GM12892 (cell line): Measurements from ENCODE around the gene TESK2.

ENCODE experiments used
- POLR2A ChIP-seq: IDR thresholded peaks from 2 replicates; pipeline ENCODE4 v1.6.1; 2011; ENCODE audit warnings: low read depth, low read length, control low read depth
- TAF1 ChIP-seq: IDR thresholded peaks from 2 replicates; pipeline ENCODE4 v1.6.1; 2011; ENCODE audit warnings: low read depth, mild to moderate bottlenecking, control low read depth, low read length, borderline replicate concordance

- TF ChIP-seq POLR2A (no peak), TAF1 (no peak)
Observed at GRCh38 chr1:45378184-45378583, 112.8 kb downstream of the TESK2 start.
